Tibial nerve (tissue), 4 donors: ENCODE measurements around the gene JPT2. TPM values are rescaled to one million over a fixed set of nuclear protein-coding genes. Genes with fewer than 3 reads are reported as not detected.

Experiments used
- DNase-seq, 2 donors: peaks; one replicate each; pipeline ENCODE4 v3.0.0-alpha.2; 2019; ENCODE audit warnings: low spot score in 2 of 2
- H3K27ac ChIP-seq, 4 donors: fragments of 200-600 bp; sonication (generic) in 3 of 4; one replicate each; pipeline ENCODE4 v1.5.1; 2017 to 2019; ENCODE audit warnings: mild to moderate bottlenecking in 1 of 4
- H3K27me3 ChIP-seq, 2 donors: fragments of 200-600 bp; sonication (generic) in 1 of 2; one replicate each; pipeline versions ENCODE4 v1.5.1 to v1.6.0; 2017 to 2019
- H3K36me3 ChIP-seq, 3 donors: fragments of 200-600 bp; sonication (generic); one replicate each; pipeline ENCODE4 v1.5.1; 2018 to 2019
- H3K4me1 ChIP-seq, 4 donors: fragments of 200-600 bp; sonication (generic) in 3 of 4; one replicate each; pipeline ENCODE4 v1.5.1; 2017 to 2019
- H3K4me3 ChIP-seq, 4 donors: fragments of 200-600 bp; sonication (generic) in 3 of 4; one replicate each; pipeline ENCODE4 v1.5.1; 2017 to 2019; ENCODE audit warnings: mild to moderate bottlenecking in 1 of 4, moderate library complexity in 1 of 4
- H3K9me3 ChIP-seq, 4 donors: fragments of 200-600 bp; sonication (generic) in 3 of 4; one replicate each; pipeline ENCODE4 v1.5.1; 2017 to 2019
- CTCF ChIP-seq, 5 experiments: fragments of 200-600 bp in 3 of 5; fragments of 450-650 bp in 2 of 5; sonication (generic) in 3 of 5; IDR thresholded peaks; one replicate each; pipeline ENCODE4 v1.5.1; 2016 to 2019; ENCODE audit warnings: antibody characterized with exemption in 5 of 5, mild to moderate bottlenecking in 3 of 5, moderate library complexity in 2 of 5
- EP300 ChIP-seq, 2 donors: sonication (generic); formaldehyde crosslinking; IDR thresholded peaks; one replicate each; pipeline ENCODE4 v1.6.1; 2017; ENCODE audit warnings: antibody characterized with exemption in 2 of 2, mild to moderate bottlenecking in 1 of 2
- POLR2A ChIP-seq, 2 donors: fragments of 450-650 bp; IDR thresholded peaks; one replicate each; pipeline ENCODE4 v1.6.1; 2017; ENCODE audit warnings: antibody characterized with exemption in 2 of 2, mild to moderate bottlenecking in 2 of 2, moderate library complexity in 2 of 2
- WGBS, 2 donors: methylation state at CpG; one replicate each; pipeline ENCODE4 v1.1.5; 2018; 5-methylcytosine and 5-hydroxymethylcytosine counted together
- total RNA-seq, 4 donors: library from RNA; depleted of rRNA; stranded (reverse); fragments of >200 nt; gene quantifications; one replicate each; pipeline ENCODE4 v1.1.0, GENCODE V29; 2016

Gene JPT2
- total RNA-seq, 4 donors from 2014 or later: 15.0 to 28.9 (median 16.1) TPM

GRCh38 chr16:1655269-1655807 lies 22.7 kb upstream of the JPT2 start:
- no peaks in the 10 kb centered on the region for H3K27me3 ChIP-seq
- H3K27ac ChIP-seq: no peak overlapping the region
- TF ChIP-seq EP300 (IDR thresholded peaks at IDR 0.05): no peak
- no peak for TF ChIP-seq POLR2A (IDR thresholded peaks at IDR 0.05)
- TF ChIP-seq CTCF (IDR thresholded peaks at IDR 0.05): no peak
- 89 to 90% methylated on average over 16 of the region's 16 CpGs for WGBS, 2 donors
- no peaks in the 10 kb centered on the region for H3K4me1 ChIP-seq
- peaks cover 0 to 87% (median 5%) of the 10 kb centered on the region in 3 donors for H3K36me3 ChIP-seq
- no peaks in the 10 kb centered on the region for H3K9me3 ChIP-seq
- no peak overlapping the region for H3K4me3 ChIP-seq
- no peak for DNase-seq

GRCh38 chr16:1655909-1656807 lies 21.9 kb upstream of the JPT2 start:
- H3K27me3 ChIP-seq: no peaks in the 10 kb centered on the region
- TF ChIP-seq CTCF (IDR thresholded peaks at IDR 0.05): no peak
- no peak for TF ChIP-seq POLR2A (IDR thresholded peaks at IDR 0.05)
- DNase-seq: no peak
- WGBS, 2 donors: 91 to 94% methylated on average over 6 to 36 of the region's 52 CpGs
- no peaks in the 10 kb centered on the region for H3K9me3 ChIP-seq
- no peak overlapping the region for H3K27ac ChIP-seq
- H3K4me1 ChIP-seq: no peaks in the 10 kb centered on the region
- H3K36me3 ChIP-seq: peaks cover 0 to 95% (median 5%) of the 10 kb centered on the region in 3 donors
- H3K4me3 ChIP-seq: no peak overlapping the region

- TF ChIP-seq POLR2A (IDR thresholded peaks at IDR 0.05) (no peak), CTCF (IDR thresholded peaks at IDR 0.05) (no peak), EP300 (IDR thresholded peaks at IDR 0.05) (no peak)
- 85 to 88% methylated on average over 19 to 21 of the region's 24 CpGs for WGBS, 2 donors
- H3K9me3 ChIP-seq: no peaks in the 10 kb centered on the region
- peaks cover 0 to 100% (median 5%) of the 10 kb centered on the region in 3 donors for H3K36me3 ChIP-seq
- H3K27me3 ChIP-seq: no peaks in the 10 kb centered on the region
- no peak overlapping the region for H3K4me3 ChIP-seq
- DNase-seq: no peak
- H3K27ac ChIP-seq: no peak overlapping the region
- no peaks in the 10 kb centered on the region for H3K4me1 ChIP-seq
These were observed 21.1 kb upstream of the JPT2 start for GRCh38 chr16:1656808-1657617.

GRCh38 chr16:1657841-1658240 lies 20.2 kb upstream of the JPT2 start:
- WGBS, 2 donors: 88 to 92% methylated on average over 13 of the region's 13 CpGs
- H3K9me3 ChIP-seq: no peaks in the 10 kb centered on the region
- no peaks in the 10 kb centered on the region for H3K27me3 ChIP-seq
- TF ChIP-seq POLR2A (IDR thresholded peaks at IDR 0.05) (no peak), EP300 (IDR thresholded peaks at IDR 0.05) (no peak), CTCF (IDR thresholded peaks at IDR 0.05) (no peak)
- H3K4me3 ChIP-seq: no peak overlapping the region
- H3K36me3 ChIP-seq: peaks cover 6 to 100% (median 11%) of the 10 kb centered on the region in 3 donors
- no peak overlapping the region for H3K27ac ChIP-seq
- H3K4me1 ChIP-seq: no peaks in the 10 kb centered on the region
- no peak for DNase-seq
